Measurements from ENCODE around the gene CEP120. TPM values are rescaled to one million over a fixed set of nuclear protein-coding genes. Genes with fewer than 3 reads are reported as not detected.
A peak's percentile ranks its signal among the peaks of the same experiment; 100 is the strongest.

Gene CEP120
- total and polyA plus RNA-seq, 4 donors: 5.0 to 29.6 (median 12.6) TPM

- ATAC-seq (ENCODE audit: insufficient read depth, low FRiP score) (no peak), DNase-seq (no peak)
- Histone ChIP-seq H3K9me3 (ENCODE audit: control insufficient read depth in 4 of 4, insufficient read depth in 3 of 4, low read length in 3 of 4) (no peaks in the 10 kb centered on the region), H3K36me3 (ENCODE audit: control insufficient read depth in 4 of 4, insufficient read depth in 4 of 4, low read length in 4 of 4) (peaks cover 11 to 36% (median 18%) of the 10 kb centered on the region in 4 donors), H3K4me3 (no peak overlapping the region), H3K27me3 (ENCODE audit: control insufficient read depth in 3 of 3, insufficient read depth in 3 of 3, low read length in 2 of 3) (no peaks in the 10 kb centered on the region), H3K9ac (ENCODE audit: insufficient read depth in 1 of 2, low read length in 2 of 2) (no peak overlapping the region), H3K4me1 (ENCODE audit: control insufficient read depth in 5 of 5, insufficient read depth in 5 of 5, low read length in 5 of 5) (no peaks in the 10 kb centered on the region), H3K27ac (ENCODE audit: low read depth in 1 of 2, low read length in 1 of 2) (no peak overlapping the region)
- TF ChIP-seq, protein P1, sequence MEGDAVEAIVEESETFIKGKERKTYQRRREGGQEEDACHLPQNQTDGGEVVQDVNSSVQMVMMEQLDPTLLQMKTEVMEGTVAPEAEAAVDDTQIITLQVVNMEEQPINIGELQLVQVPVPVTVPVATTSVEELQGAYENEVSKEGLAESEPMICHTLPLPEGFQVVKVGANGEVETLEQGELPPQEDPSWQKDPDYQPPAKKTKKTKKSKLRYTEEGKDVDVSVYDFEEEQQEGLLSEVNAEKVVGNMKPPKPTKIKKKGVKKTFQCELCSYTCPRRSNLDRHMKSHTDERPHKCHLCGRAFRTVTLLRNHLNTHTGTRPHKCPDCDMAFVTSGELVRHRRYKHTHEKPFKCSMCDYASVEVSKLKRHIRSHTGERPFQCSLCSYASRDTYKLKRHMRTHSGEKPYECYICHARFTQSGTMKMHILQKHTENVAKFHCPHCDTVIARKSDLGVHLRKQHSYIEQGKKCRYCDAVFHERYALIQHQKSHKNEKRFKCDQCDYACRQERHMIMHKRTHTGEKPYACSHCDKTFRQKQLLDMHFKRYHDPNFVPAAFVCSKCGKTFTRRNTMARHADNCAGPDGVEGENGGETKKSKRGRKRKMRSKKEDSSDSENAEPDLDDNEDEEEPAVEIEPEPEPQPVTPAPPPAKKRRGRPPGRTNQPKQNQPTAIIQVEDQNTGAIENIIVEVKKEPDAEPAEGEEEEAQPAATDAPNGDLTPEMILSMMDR (IDR thresholded peaks at IDR 0.05; ENCODE audit: control extremely low read depth, extremely low read depth): no peak
- 94 to 100% methylated on average over 1 of the region's 1 CpG for WGBS, 2 donors
These were observed 41.0 kb downstream of the CEP120 start for GRCh38 chr5:123382252-123382651.

GRCh38 chr5:123371575-123372179 is 51.5 kb downstream of the CEP120 start:
- TF ChIP-seq, protein P1 (IDR thresholded peaks at IDR 0.05; ENCODE audit: control extremely low read depth, extremely low read depth): no peak
- DNase-seq (peak; percentile 37 to 47 (median 40)), ATAC-seq (ENCODE audit: insufficient read depth, low FRiP score) (no peak)
- Histone ChIP-seq H3K9ac (ENCODE audit: insufficient read depth in 1 of 2, low read length in 2 of 2) (no peak overlapping the region), H3K4me1 (ENCODE audit: control insufficient read depth in 5 of 5, insufficient read depth in 5 of 5, low read length in 5 of 5) (peaks cover 0 to 8% (median 0%) of the 10 kb centered on the region in 5 donors), H3K27me3 (ENCODE audit: control insufficient read depth in 3 of 3, insufficient read depth in 3 of 3, low read length in 2 of 3) (no peaks in the 10 kb centered on the region), H3K9me3 (ENCODE audit: control insufficient read depth in 4 of 4, insufficient read depth in 3 of 4, low read length in 3 of 4) (no peaks in the 10 kb centered on the region), H3K4me3 (no peak overlapping the region), H3K27ac (ENCODE audit: low read depth in 1 of 2, low read length in 1 of 2) (no peak overlapping the region), H3K36me3 (ENCODE audit: control insufficient read depth in 4 of 4, insufficient read depth in 4 of 4, low read length in 4 of 4) (peaks cover 9 to 18% (median 14%) of the 10 kb centered on the region in 4 donors)
- 92 to 93% methylated on average over 4 of the region's 4 CpGs for WGBS, 2 donors

DNA sequence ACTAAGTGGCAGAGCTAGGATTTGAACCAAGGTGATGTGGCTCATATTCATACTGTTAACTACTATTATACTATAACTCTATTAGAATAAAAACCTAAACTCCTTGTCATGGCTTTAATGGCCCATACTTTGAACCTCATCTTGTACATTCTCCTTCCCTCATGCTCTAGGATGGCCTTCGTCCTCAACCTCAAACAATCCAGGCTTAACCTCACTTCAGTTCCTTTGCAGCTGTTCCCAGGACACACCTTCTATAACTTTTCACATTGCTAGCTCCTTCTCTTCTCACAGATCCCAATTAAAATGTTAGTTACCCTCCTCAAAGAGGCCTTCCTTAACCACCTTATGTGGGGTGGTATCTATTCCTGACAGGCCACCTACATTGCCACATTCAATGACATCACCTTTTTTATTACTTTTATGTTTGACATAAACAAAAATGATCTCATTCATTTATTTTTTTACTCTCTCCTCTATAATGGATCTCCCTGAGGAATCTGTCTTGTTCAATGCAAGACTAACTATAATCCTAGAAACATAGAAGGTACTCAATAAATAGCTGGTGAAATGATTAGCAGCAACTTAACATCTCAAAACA is 53.7 kb downstream of the CEP120 start:
- ATAC-seq (ENCODE audit: insufficient read depth, low FRiP score): no peak

More for the DNA sequence above, 53.7 kb downstream of the CEP120 start:
- no peak overlapping the region for H3K9ac ChIP-seq (ENCODE audit: insufficient read depth in 1 of 2, low read length in 2 of 2)
- WGBS, 2 donors: 35 to 100% methylated on average over 1 of the region's 1 CpG
- H3K4me1 ChIP-seq (ENCODE audit: control insufficient read depth in 5 of 5, insufficient read depth in 5 of 5, low read length in 5 of 5): peaks cover 0 to 29% (median 4%) of the 10 kb centered on the region in 5 donors
- H3K36me3 ChIP-seq (ENCODE audit: control insufficient read depth in 4 of 4, insufficient read depth in 4 of 4, low read length in 4 of 4): peaks cover 3 to 12% (median 8%) of the 10 kb centered on the region in 4 donors
- H3K4me3 ChIP-seq: no peak overlapping the region
- no peaks in the 10 kb centered on the region for H3K9me3 ChIP-seq (ENCODE audit: control insufficient read depth in 4 of 4, insufficient read depth in 3 of 4, low read length in 3 of 4)
- no peak for DNase-seq
- H3K27me3 ChIP-seq (ENCODE audit: control insufficient read depth in 3 of 3, insufficient read depth in 3 of 3, low read length in 2 of 3): no peaks in the 10 kb centered on the region
- TF ChIP-seq, protein P1 (IDR thresholded peaks at IDR 0.05; ENCODE audit: control extremely low read depth, extremely low read depth): no peak
- no peak overlapping the region for H3K27ac ChIP-seq (ENCODE audit: low read depth in 1 of 2, low read length in 1 of 2)
